Measurements from ENCODE around the gene SLC7A14.

Gene SLC7A14

DNA sequence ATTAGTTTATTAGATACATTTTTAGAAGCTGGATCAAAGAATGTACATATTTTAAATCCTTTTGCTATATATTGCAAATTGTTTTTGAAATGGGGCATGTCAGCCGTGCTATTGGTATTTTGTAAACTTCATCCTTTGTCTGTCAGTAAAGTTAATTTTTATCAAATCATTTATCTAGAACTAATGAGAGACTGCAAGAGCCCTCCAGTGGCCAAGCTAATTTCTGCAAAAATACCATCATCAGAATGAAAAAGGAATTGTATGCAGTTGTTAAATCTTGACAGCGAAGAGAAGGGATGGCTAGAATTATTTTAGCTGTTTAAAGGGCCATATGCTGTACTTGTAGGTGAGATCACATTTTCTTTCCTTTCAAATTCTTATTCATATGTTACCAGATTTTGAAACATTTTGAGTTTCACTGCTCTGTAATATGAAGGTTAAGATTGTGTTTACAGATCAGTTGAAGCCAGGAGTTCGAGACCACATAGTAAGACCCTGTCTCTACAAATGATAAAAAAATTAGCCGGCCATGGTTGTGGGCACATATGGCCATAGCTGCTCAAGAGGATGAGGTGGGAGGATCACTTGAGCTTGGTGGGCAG is 175.3 kb downstream of the SLC7A14 start:
- TF ChIP-seq, protein P1, sequence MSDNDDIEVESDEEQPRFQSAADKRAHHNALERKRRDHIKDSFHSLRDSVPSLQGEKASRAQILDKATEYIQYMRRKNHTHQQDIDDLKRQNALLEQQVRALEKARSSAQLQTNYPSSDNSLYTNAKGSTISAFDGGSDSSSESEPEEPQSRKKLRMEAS (IDR thresholded peaks at IDR 0.05; ENCODE audit: low read depth, low read length), result no peak
- no peak for TF ChIP-seq MYC (IDR thresholded peaks at IDR 0.05; ENCODE audit: low read depth, low read length)
- TF ChIP-seq, protein P2, sequence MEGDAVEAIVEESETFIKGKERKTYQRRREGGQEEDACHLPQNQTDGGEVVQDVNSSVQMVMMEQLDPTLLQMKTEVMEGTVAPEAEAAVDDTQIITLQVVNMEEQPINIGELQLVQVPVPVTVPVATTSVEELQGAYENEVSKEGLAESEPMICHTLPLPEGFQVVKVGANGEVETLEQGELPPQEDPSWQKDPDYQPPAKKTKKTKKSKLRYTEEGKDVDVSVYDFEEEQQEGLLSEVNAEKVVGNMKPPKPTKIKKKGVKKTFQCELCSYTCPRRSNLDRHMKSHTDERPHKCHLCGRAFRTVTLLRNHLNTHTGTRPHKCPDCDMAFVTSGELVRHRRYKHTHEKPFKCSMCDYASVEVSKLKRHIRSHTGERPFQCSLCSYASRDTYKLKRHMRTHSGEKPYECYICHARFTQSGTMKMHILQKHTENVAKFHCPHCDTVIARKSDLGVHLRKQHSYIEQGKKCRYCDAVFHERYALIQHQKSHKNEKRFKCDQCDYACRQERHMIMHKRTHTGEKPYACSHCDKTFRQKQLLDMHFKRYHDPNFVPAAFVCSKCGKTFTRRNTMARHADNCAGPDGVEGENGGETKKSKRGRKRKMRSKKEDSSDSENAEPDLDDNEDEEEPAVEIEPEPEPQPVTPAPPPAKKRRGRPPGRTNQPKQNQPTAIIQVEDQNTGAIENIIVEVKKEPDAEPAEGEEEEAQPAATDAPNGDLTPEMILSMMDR (IDR thresholded peaks at IDR 0.05; ENCODE audit: low read depth, low read length), result peak; percentile 22
- DNase-seq (ENCODE audit: low read depth), result peak; percentile 35
- H3K4me3 ChIP-seq (ENCODE audit: low read depth, low read length), result no peak overlapping the region

Data from NB4 (cell line).